Measurements from ENCODE around the gene RNFT2.
"Not testable (repeated sequence)": the region's sequence is repeated elsewhere in the genome, so short reads cannot be mapped to it uniquely, and the experiment has no call there.

DNA sequence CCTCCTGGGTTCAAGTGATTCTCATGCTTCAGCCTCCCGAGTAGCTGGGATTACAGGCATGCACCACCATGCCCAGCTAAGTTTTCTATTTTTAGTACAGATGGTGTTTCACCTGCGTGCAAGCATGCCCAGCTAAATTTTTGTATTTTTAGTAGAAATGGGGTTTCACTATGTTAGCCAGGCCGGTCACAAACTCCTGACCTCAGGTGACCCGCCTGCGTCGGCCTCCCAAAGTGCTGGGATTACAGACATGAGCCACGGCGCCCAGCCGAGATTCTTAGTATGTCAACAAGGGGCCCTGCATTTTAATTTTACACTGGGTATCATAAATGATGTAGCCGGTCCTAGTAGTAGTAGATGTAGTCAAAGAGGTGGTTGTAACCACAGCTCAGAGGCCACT lies 76.7 kb downstream of the RNFT2 start:
- TF ChIP-seq, protein P1, sequence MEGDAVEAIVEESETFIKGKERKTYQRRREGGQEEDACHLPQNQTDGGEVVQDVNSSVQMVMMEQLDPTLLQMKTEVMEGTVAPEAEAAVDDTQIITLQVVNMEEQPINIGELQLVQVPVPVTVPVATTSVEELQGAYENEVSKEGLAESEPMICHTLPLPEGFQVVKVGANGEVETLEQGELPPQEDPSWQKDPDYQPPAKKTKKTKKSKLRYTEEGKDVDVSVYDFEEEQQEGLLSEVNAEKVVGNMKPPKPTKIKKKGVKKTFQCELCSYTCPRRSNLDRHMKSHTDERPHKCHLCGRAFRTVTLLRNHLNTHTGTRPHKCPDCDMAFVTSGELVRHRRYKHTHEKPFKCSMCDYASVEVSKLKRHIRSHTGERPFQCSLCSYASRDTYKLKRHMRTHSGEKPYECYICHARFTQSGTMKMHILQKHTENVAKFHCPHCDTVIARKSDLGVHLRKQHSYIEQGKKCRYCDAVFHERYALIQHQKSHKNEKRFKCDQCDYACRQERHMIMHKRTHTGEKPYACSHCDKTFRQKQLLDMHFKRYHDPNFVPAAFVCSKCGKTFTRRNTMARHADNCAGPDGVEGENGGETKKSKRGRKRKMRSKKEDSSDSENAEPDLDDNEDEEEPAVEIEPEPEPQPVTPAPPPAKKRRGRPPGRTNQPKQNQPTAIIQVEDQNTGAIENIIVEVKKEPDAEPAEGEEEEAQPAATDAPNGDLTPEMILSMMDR (IDR thresholded peaks at IDR 0.05; ENCODE audit: low read depth, low read length, poor library complexity, severe bottlenecking), result not testable (repeated sequence)
- not testable (repeated sequence) for TF ChIP-seq EZH2phosphoT487 (IDR thresholded peaks at IDR 0.05; ENCODE audit: borderline replicate concordance, low read length)

All from DOHH2 (cell line).